Peyer's patch (tissue), 4 donors: ENCODE measurements around the gene EID2B.

Source experiments
- POLR2A ChIP-seq, 2 donors: fragments of 450-650 bp; IDR thresholded peaks; one replicate each; pipeline ENCODE4 v1.5.1; 2017; ENCODE audit warnings: antibody characterized with exemption in 2 of 2, mild to moderate bottlenecking in 2 of 2, moderate library complexity in 2 of 2
- TF ChIP-seq, protein P1 (sequence below), 6 experiments: fragments of 450-650 bp in 4 of 6; fragments of 200-600 bp in 2 of 6; sonication (generic) in 1 of 6; IDR thresholded peaks; one replicate each; pipeline ENCODE4 v1.5.1; 2017 to 2019; ENCODE audit warnings: antibody characterized with exemption in 6 of 6, mild to moderate bottlenecking in 3 of 6, moderate library complexity in 1 of 6

DNA sequence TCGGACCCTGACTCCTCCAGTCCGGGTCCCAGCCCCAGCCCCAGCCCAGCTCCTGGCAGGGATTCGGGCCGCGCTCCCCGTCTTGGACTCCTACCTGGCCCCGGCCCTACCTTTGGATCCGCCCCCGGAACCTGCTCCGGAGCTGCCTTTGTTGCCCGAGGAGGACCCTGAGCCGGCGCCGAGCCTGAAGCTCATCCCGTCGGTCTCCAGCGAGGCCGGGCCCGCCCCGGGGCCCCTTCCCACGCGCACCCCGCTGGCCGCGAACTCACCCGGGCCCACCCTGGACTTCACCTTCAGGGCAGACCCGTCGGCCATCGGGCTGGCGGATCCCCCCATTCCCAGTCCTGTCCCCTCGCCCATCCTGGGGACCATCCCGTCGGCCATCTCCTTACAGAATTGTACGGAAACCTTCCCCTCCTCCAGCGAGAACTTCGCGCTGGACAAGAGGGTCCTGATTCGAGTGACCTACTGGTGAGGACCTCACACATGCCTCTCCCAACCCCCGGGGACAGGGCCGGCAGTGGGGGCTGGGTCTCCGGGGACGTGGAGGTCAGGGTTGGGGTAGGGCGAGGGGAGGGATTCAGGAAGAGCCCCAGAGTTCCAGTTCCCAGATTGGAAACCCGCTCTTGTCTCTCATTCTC lies 17.0 kb downstream of the EID2B start:
- TF ChIP-seq, protein P1, sequence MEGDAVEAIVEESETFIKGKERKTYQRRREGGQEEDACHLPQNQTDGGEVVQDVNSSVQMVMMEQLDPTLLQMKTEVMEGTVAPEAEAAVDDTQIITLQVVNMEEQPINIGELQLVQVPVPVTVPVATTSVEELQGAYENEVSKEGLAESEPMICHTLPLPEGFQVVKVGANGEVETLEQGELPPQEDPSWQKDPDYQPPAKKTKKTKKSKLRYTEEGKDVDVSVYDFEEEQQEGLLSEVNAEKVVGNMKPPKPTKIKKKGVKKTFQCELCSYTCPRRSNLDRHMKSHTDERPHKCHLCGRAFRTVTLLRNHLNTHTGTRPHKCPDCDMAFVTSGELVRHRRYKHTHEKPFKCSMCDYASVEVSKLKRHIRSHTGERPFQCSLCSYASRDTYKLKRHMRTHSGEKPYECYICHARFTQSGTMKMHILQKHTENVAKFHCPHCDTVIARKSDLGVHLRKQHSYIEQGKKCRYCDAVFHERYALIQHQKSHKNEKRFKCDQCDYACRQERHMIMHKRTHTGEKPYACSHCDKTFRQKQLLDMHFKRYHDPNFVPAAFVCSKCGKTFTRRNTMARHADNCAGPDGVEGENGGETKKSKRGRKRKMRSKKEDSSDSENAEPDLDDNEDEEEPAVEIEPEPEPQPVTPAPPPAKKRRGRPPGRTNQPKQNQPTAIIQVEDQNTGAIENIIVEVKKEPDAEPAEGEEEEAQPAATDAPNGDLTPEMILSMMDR (IDR thresholded peaks at IDR 0.05), result no peak
- TF ChIP-seq POLR2A (IDR thresholded peaks at IDR 0.05), result no peak
